IPS DF 4.7 (cell line): Measurements from ENCODE around the gene GABBR2.
"Not testable (repeated sequence)": the region's sequence is repeated elsewhere in the genome, so short reads cannot be mapped to it uniquely, and the experiment has no call there.

ENCODE experiments used
- DNase-seq: peaks from one replicate; pipeline ENCODE4 v3.0.0-alpha.2; 2013; ENCODE audit warnings: low spot score; ENCODE audit errors: extremely low read depth

Gene GABBR2

GRCh38 chr9:98596486-98596885 lies 112.2 kb downstream of the GABBR2 start:
- no peak for DNase-seq

GRCh38 chr9:98594546-98595160 lies 114.1 kb downstream of the GABBR2 start:
- no peak for DNase-seq

GRCh38 chr9:98593354-98594253 lies 115.1 kb downstream of the GABBR2 start:
- DNase-seq = no peak

GRCh38 chr9:98591696-98592095 lies 117.0 kb downstream of the GABBR2 start:
- DNase-seq = no peak

- DNase-seq = no peak
Measured at GRCh38 chr9:98590101-98590500, 118.6 kb downstream of the GABBR2 start.

GRCh38 chr9:98589102-98589501 lies 119.6 kb downstream of the GABBR2 start:
- DNase-seq = no peak

- not testable (repeated sequence) for DNase-seq
Measured at GRCh38 chr9:98584853-98585438, 123.8 kb downstream of the GABBR2 start.

GRCh38 chr9:98584059-98584458 lies 124.7 kb downstream of the GABBR2 start:
- no peak for DNase-seq

GRCh38 chr9:98583417-98583816 lies 125.3 kb downstream of the GABBR2 start:
- DNase-seq = no peak

- no peak for DNase-seq
Measured at GRCh38 chr9:98580956-98581355, 127.8 kb downstream of the GABBR2 start.

- no peak for DNase-seq
Measured at GRCh38 chr9:98579700-98580099, 129.0 kb downstream of the GABBR2 start.

- DNase-seq = no peak
Measured at GRCh38 chr9:98577446-98577845, 131.3 kb downstream of the GABBR2 start.

- DNase-seq = no peak
Measured at GRCh38 chr9:98576859-98577258, 131.9 kb downstream of the GABBR2 start.

- no peak for DNase-seq
Measured at GRCh38 chr9:98576354-98576753, 132.4 kb downstream of the GABBR2 start.

GRCh38 chr9:98575379-98576346 lies 133.1 kb downstream of the GABBR2 start:
- DNase-seq = no peak

- DNase-seq = no peak
Measured at GRCh38 chr9:98573749-98574278, 134.9 kb downstream of the GABBR2 start.

GRCh38 chr9:98572796-98573195 lies 135.9 kb downstream of the GABBR2 start:
- DNase-seq = no peak

- DNase-seq = no peak
Measured at GRCh38 chr9:98572054-98572627, 136.6 kb downstream of the GABBR2 start.

- DNase-seq = no peak
Measured at GRCh38 chr9:98571643-98572042, 137.1 kb downstream of the GABBR2 start.

- DNase-seq = peak; percentile 7
Measured at GRCh38 chr9:98570663-98571440, 137.9 kb downstream of the GABBR2 start.
